ENCODE results near the gene CHKB. TPM values are rescaled to one million over a fixed set of nuclear protein-coding genes. Genes with fewer than 3 reads are reported as not detected.
"Not testable (repeated sequence)": the region's sequence is repeated elsewhere in the genome, so short reads cannot be mapped to it uniquely, and the experiment has no call there.

The CHKB gene
- total RNA-seq, 2 donors from 2014 or later, result 43.3 to 122 TPM

DNA sequence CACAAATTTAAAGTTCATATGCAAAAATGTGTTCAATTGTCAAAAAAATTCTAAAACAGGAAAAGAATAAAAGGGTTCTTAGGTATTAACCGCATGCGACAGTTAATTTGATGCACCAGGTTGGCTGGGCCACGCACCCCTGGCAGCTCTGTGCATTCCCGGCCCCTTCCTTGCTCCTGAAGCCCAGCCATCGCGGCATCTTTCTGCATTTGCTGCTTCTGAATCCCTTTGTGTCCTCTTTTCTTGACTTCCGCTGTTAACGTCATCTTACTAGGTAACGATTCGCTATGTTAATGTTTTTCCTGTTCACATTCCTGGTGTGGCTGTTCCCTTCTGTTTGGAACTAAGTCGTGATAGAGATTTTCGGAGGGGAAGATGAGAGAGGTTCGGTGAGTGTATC, 44.9 kb downstream of the CHKB start:
- Histone ChIP-seq H3K36me3 (replicated peaks in 1 of 2; ENCODE audit: insufficient read depth in 1 of 2, low read depth in 2 of 2) (no peaks in the 10 kb centered on the region), H3K27ac (peak overlapping the region in 3 of 4 donors; percentile 84 to 95 (median 90)), H3K4me3 (no peak overlapping the region), H3K9me3 (no peaks in the 10 kb centered on the region), H3K4me1 (peaks cover 14% of the 10 kb centered on the region), H3K27me3 (no peaks in the 10 kb centered on the region)
- WGBS, 2 donors, result 71 to 81% methylated on average over 13 of the region's 13 CpGs
- intact Hi-C loops (cut with DNase I), result no loop called here
- no peak for ATAC-seq
- TF ChIP-seq POLR2A (IDR thresholded peaks at IDR 0.05), result no peak
- TF ChIP-seq CTCF (IDR thresholded peaks at IDR 0.05), result no peak
- DNase-seq, result no peak

DNA sequence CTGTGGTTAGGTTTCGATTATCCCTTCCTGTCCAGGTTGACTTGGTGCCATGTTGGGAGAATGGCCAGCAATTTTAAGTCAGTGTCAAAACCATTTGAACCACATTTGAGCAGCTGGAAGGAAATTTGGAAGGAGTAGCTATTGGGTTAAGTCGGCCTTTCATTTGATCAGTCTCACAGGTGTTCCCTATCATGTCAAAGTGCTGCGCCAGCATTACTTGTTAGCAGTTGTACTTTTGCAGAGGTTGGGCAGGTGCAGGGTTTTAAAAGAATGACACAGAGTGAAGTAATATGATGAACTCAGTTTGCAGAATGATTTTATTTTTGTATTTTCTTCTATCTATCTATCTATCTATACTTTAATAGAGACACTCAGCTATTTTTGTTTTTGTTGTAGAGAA, 46.4 kb downstream of the CHKB start:
- no peak for TF ChIP-seq CTCF (IDR thresholded peaks at IDR 0.05)
- TF ChIP-seq POLR2A (IDR thresholded peaks at IDR 0.05), result no peak
- 66% methylated on average over 3 of the region's 3 CpGs for WGBS, 2 donors
- no peaks in the 10 kb centered on the region for H3K36me3 ChIP-seq (replicated peaks in 1 of 2; ENCODE audit: insufficient read depth in 1 of 2, low read depth in 2 of 2)
- peaks cover 0 to 7% of the 10 kb centered on the region in 2 donors for H3K27me3 ChIP-seq
- no peaks in the 10 kb centered on the region for H3K9me3 ChIP-seq
- DNase-seq, result no peak
- no peak for ATAC-seq
- intact Hi-C loops (cut with DNase I), result no loop called here
- H3K27ac ChIP-seq, result no peak overlapping the region
- H3K4me3 ChIP-seq, result no peak overlapping the region
- H3K4me1 ChIP-seq, result peaks cover 29% of the 10 kb centered on the region

DNA sequence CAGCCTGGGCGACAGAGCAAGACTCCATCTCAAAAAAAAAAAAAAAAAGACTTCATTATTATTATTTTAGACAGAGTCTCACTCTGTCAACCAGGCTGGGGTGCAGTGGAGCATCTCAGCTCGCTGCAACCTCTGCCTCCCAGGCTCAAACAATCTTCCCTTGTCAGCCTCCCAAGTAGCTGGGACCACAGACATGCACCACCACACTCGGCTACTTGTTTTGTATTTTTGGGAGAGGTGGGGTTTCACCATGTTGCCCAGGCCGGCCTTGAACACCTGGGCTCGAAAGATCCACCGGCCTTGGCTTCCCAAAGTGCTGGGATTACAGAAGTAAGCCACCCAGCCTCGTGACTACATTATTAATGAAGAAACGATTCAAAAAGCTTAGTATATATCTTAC, 47.5 kb downstream of the CHKB start:
- H3K4me3 ChIP-seq, result no peak overlapping the region
- H3K9me3 ChIP-seq, result no peaks in the 10 kb centered on the region
- no peak for DNase-seq
- ATAC-seq, result no peak
- intact Hi-C loops (cut with DNase I), result no loop called here
- 65 to 73% methylated on average over 8 of the region's 8 CpGs for WGBS, 2 donors
- no peaks in the 10 kb centered on the region for H3K36me3 ChIP-seq (replicated peaks in 1 of 2; ENCODE audit: insufficient read depth in 1 of 2, low read depth in 2 of 2)
- H3K4me1 ChIP-seq, result peaks cover 40% of the 10 kb centered on the region
- H3K27me3 ChIP-seq, result peaks cover 0 to 17% of the 10 kb centered on the region in 2 donors
- TF ChIP-seq POLR2A (IDR thresholded peaks at IDR 0.05), result no peak
- no peak for TF ChIP-seq CTCF (IDR thresholded peaks at IDR 0.05)
- H3K27ac ChIP-seq, result peak overlapping the region in 1 of 4 donors; percentile 85

DNA sequence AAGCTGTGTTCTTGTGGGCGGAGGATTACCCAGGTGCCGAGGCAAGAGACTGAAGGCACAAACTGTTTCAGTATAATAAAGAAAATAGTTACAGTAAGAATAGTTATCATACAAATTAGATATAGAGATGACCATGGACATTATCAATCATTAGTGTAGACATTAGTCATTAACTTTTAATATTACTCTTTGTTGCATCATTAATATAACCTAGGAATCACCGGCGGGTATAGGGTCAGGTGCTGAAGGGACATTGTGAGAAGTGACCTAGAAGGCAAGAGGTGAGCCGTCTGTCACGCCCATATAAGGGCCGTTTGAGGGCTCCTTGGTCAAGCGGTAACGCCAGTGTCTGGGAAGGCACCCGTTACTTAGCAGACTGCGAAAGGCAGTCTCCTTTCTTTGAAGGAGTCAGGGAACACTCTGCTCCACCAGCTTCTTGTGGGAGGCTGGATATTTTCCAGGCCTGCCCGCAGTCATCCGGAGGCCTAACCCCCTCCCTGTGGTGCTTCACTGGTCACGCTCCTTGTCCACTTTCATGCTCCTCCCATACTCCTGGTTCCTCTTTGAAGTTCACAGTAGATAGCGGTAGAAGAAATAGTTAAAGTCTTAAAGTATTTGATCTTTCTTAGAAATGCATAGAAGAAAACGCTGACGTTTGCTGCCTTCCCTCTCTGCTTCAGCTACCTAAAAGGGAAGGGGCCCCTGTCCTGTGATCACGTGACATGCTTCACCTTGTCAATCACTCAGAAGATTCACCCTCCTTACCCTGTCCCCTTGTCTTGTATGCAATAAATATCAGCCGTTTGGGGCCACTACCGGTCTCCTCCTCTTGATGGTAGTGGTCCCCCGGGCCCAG, 48.6 kb downstream of the CHKB start:
- peaks cover 38% of the 10 kb centered on the region for H3K4me1 ChIP-seq
- peaks cover 0 to 21% of the 10 kb centered on the region in 2 donors for H3K27me3 ChIP-seq
- DNase-seq, result peak in 1 of 4 donors; percentile 71

GRCh38 chr22:50532824-50533796, 49.5 kb downstream of the CHKB start:
- H3K4me3 ChIP-seq, result no peak overlapping the region
- TF ChIP-seq CTCF (IDR thresholded peaks at IDR 0.05), result no peak
- no peak for TF ChIP-seq POLR2A (IDR thresholded peaks at IDR 0.05)
- no peaks in the 10 kb centered on the region for H3K9me3 ChIP-seq
- DNase-seq (no peak), ATAC-seq (no peak)
- intact Hi-C loops (cut with DNase I), result no loop called here
- H3K27me3 ChIP-seq, result peaks cover 0 to 21% of the 10 kb centered on the region in 2 donors
- peak overlapping the region in 2 of 4 donors; percentile 3 to 85 for H3K27ac ChIP-seq
- H3K4me1 ChIP-seq, result peaks cover 36% of the 10 kb centered on the region
- WGBS, 2 donors, result 51 to 68% methylated on average over 19 of the region's 19 CpGs
- no peaks in the 10 kb centered on the region for H3K36me3 ChIP-seq (replicated peaks in 1 of 2; ENCODE audit: insufficient read depth in 1 of 2, low read depth in 2 of 2)

More for the DNA sequence above, 48.6 kb downstream of the CHKB start:
- peak in 2 of 3 donors; percentile 9 to 60 for TF ChIP-seq POLR2A (IDR thresholded peaks at IDR 0.05)
- H3K9me3 ChIP-seq; ATAC-seq; H3K4me3 ChIP-seq; H3K36me3 ChIP-seq (replicated peaks in 1 of 2; ENCODE audit: insufficient read depth in 1 of 2, low read depth in 2 of 2); intact Hi-C loops (cut with DNase I): not testable (repeated sequence)
- H3K27ac ChIP-seq, result peak overlapping the region in 1 of 4 donors; percentile 85
- WGBS, 2 donors, result 53 to 55% methylated on average over 21 of the region's 21 CpGs

All from body of pancreas (tissue), 4 donors.